ENCODE measurements around the gene ZSWIM5.
"Not testable (repeated sequence)": the region's sequence is repeated elsewhere in the genome, so short reads cannot be mapped to it uniquely, and the experiment has no call there.

The ZSWIM5 gene

DNA sequence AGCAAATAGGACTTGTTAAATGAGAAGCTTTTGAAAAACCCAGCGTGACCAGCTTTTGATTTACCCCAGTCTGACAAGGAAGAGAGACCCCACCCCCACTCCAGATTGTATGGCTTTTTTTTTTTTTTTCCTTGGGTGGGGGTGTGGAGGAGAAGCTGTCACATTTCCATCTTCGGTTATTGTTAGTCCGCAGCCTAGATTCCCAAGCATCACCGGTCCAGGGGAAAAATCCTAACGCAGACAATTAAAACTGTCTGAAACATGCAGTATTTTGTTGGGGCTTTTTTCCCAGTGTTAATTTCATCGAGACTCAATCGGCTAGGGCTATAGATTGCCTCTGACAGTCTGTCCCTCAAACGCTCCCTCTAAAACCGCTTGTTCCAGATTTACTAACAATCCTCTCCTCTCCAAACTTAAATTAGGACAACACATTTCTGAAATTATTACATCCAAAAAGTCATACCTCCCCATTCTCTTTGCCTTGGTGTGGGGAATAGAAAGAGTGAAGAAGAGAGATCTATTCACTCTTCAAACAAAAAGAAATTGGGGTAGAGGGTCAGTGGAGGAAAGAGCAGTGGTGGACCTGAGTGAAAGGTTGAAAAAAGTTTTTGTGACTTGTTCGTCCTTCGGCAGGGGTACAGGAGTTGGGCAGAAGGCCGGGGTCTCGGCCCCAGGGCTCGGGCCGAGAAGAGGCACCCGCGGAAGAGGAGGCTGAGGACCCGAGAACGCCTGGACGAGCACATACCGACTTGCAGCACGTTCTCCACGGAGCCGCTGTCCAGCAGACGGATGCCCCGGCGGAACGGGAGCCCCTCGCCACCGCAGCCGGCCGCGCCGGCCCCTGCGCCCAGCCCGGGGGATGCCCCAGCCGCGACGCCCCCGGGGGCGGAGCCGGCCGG, 1.1 kb downstream of the ZSWIM5 start:
- no peak for DNase-seq (ENCODE audit: low read depth in 1 of 2, low spot score in 1 of 2)

DNA sequence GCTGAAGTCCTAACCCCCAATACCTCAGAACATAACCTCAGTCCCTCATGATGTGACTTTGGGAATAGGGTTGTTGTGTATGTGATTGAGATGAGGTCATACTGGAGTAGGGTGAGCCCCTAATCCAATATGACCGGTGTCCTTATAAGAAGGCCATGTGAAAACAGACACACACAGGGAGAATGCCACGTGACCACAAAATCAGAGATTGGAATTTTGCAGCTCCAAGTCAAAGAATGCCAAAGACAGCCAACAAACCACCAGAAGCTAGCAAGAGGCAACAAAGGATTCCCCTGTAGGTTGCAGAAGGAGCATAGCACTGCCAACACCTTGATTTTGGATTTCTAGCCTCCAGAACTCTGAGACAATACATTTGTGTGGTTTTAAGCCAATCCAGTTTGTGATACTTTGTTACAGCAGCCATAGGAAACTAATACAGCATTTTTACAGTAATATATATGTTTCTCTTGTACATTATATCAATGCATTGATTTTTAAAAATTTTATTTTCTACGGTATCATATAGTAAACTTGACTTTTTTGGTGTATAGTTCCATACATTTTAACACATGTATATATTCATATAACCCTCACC, 5.4 kb downstream of the ZSWIM5 start:
- DNase-seq (ENCODE audit: low read depth in 1 of 2, low spot score in 1 of 2), result no peak

DNA sequence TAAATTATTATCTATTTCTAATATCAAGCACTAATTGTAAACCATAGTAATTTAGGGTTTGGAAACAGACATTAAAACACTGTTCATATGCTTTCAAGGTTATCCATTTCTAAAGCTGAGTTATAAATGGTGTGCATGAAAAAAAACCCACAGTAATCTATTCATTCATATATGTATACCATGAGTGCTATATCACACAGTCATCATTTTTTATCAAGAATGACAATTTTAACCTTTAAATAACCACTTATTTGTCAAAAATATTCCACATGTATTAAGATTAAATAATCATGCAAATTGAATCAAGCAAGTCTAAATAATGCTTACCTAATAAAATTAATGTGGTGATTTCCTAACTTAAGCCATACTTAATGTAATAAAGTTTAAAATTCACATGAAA, 6.0 kb downstream of the ZSWIM5 start:
- no peak for DNase-seq (ENCODE audit: low read depth in 1 of 2, low spot score in 1 of 2)

- no peak for DNase-seq (ENCODE audit: low read depth in 1 of 2, low spot score in 1 of 2)
Observed at GRCh38 chr1:45198185-45198584, 8.2 kb downstream of the ZSWIM5 start.

GRCh38 chr1:45196863-45197262, 9.5 kb downstream of the ZSWIM5 start:
- no peak for DNase-seq (ENCODE audit: low read depth in 1 of 2, low spot score in 1 of 2)

DNA sequence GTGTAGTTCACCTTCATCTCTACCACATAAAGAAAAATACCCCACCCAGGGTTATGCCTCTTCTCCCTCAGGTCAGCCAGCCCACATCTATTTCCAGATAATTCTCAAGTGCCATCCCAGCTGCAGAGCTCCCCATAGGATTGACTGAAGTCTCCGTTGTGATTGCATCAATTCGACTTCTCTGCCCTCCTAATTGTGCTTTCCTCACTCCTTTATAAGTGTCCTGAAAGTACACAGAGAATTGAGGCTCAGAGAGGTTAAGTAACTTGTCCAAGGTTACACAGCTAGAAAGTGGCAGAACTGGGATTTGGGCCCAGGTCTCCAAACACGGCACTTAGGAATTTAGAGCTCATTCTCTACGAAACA, 15.0 kb downstream of the ZSWIM5 start:
- DNase-seq (ENCODE audit: low read depth in 1 of 2, low spot score in 1 of 2), result no peak

- DNase-seq (ENCODE audit: low read depth in 1 of 2, low spot score in 1 of 2), result no peak
Observed at GRCh38 chr1:45187725-45188124, 18.7 kb downstream of the ZSWIM5 start.

DNA sequence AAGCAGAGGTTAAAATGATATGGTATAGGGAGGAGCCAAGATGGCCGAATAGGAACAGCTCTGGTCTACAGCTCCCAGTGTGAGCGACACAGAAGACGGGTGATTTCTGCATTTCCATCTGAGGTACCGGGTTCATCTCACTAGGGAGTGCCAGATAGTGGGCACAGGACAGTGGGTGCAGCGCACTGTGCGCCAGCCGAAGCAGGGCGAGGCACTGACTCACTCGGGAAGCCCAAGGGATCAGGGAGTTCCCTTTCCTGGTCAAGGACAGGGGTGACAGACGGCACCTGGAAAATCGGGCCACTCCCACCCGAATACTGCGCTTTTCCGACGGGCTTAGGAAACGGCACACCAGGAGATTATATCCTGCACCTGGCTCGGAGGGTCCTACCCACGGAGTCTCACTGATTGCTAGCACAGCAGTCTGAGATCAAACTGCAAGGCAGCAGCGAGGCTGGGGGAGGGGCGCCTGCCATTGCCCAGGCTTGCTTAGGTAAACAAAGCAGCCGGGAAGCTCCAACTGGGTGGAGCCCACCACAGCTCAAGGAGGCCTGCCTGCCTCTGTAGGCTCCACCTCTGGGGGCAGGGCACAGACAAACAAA, 26.4 kb downstream of the ZSWIM5 start:
- not testable (repeated sequence) for DNase-seq (ENCODE audit: low read depth in 1 of 2, low spot score in 1 of 2)

DNA sequence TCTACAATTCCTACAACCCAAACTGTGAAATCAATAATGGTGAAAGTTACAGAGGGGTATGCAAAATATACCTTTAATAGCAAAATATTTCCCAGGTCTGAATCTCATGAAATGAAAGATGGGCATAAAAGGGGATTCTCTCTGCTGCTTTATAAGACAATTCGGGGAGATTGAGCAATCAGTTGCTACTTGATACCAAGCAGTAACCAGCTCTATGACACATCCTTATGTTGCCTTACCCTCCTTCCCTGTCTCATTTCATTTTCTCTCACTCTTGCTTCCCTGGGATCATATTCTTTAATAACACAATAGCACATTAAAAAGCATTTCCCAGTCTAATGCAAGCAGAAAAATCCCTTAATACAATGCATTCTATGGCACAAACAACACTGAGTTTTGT, 29.0 kb downstream of the ZSWIM5 start:
- no peak for DNase-seq (ENCODE audit: low read depth in 1 of 2, low spot score in 1 of 2)

GRCh38 chr1:45172764-45173163, 33.6 kb downstream of the ZSWIM5 start:
- no peak for DNase-seq (ENCODE audit: low read depth in 1 of 2, low spot score in 1 of 2)

- DNase-seq (ENCODE audit: low read depth in 1 of 2, low spot score in 1 of 2), result no peak
Observed at GRCh38 chr1:45172005-45172404, 34.4 kb downstream of the ZSWIM5 start.

DNA sequence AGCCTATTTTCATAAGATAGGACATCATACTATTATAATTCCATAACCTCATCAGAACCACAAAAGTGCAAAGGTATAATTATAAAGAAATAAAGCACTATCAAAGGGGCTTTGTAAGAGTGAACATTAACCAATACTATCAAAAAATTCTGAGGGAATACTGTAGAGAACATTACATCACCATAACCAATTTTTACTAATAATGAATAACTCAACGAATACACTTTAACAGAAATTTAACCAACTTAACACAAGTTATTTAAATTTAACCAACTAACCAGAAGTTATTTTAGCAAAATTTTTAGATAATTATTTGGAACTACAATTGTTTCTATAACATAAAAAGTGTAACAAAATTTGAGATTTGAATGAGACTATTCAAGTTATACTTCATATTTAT, 34.8 kb downstream of the ZSWIM5 start:
- DNase-seq (ENCODE audit: low read depth in 1 of 2, low spot score in 1 of 2), result no peak

GRCh38 chr1:45170151-45170742, 36.2 kb downstream of the ZSWIM5 start:
- no peak for DNase-seq (ENCODE audit: low read depth in 1 of 2, low spot score in 1 of 2)

DNA sequence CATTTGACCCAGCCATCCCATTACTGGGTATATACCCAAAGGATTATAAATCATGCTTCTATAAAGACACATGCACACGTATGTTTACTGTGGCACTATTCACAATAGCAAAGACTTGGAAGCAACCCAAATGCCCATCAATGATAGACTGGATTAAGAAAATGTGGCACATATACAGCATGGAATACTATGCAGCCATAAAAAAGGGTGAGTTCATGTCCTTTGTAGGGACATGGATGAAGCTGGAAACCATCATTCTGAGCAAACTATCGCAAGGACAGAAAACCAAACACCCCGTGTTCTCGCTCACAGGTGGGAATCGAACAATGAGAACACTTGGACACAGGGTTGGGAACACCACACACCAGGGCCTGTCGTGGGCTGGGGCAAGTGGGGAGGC, 38.5 kb downstream of the ZSWIM5 start:
- DNase-seq (ENCODE audit: low read depth in 1 of 2, low spot score in 1 of 2), result not testable (repeated sequence)

DNA sequence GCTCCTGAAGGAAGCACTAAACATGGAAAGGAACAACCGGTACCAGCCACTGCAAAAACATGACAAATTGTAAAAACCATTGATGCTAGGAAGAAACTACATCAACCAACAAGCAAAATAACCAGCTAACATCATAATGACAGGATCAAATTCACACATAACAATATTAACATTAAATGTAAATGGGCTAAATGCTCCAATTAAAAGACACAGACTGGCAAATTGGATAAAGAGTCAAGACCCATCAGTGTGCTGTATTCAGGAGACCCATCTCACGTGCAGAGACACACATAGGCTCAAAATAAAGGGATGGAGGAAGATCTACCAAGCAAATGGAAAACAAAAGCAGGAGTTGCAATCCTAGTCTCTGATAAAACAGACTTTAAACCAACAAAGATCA, 42.1 kb downstream of the ZSWIM5 start:
- not testable (repeated sequence) for DNase-seq (ENCODE audit: low read depth in 1 of 2, low spot score in 1 of 2)

GRCh38 chr1:45163111-45163510, 43.3 kb downstream of the ZSWIM5 start:
- DNase-seq (ENCODE audit: low read depth in 1 of 2, low spot score in 1 of 2), result not testable (repeated sequence)

DNA sequence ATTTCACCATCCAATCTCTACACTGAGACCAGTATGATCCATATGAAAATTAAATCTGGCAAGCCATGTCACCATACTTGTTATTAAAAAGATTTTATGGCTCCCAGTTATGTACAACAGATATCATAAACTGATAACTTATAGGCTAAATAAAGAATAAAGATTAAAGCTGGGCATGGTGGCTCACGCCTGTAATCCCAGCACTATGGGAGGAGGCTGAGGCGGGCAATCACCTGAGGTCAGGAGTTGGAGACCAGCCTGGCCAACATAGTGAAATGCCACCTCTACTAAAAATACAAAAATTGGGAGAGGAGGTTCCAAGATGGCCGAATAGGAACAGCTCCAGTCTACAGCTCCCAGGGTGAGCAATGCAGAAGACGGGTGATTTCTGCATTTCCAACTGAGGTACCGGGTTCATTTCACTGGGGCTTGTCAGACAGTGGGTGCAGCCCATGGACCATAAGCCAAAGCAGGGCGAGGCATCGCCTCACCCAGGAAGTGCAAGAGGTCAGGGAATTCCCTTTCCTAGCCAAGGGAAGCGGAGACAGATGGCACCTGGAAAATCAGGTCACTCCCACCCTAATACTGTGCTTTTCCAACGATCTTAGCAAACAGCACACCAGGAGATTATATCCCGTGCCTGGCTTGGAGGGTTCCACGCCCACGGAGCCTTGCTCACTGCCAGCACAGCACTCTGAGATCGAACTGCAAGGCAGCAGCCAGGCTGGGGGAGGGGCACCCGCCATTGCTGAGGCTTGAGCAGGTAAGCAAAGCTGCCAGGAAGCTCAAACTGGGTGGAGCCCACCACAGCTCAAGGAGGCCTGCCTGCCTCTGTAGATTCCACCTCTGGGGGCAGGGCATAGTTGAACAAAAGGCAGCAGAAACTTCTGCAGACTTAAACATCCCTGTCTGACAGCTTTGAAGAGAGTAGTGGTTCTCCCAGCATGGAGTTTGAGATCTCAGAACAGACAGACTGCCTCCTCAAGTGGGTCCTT, 44.1 kb downstream of the ZSWIM5 start:
- DNase-seq (ENCODE audit: low read depth in 1 of 2, low spot score in 1 of 2), result not testable (repeated sequence)

GRCh38 chr1:45155957-45156356, 50.4 kb downstream of the ZSWIM5 start:
- DNase-seq (ENCODE audit: low read depth in 1 of 2, low spot score in 1 of 2), result no peak

GRCh38 chr1:45155423-45155822, 51.0 kb downstream of the ZSWIM5 start:
- no peak for DNase-seq (ENCODE audit: low read depth in 1 of 2, low spot score in 1 of 2)

- no peak for DNase-seq (ENCODE audit: low read depth in 1 of 2, low spot score in 1 of 2)
Observed at GRCh38 chr1:45152126-45152525, 54.3 kb downstream of the ZSWIM5 start.
